Endothelial cell of umbilical vein (primary cell): ENCODE results near the gene NANP. TPM values are rescaled to one million over a fixed set of nuclear protein-coding genes. Genes with fewer than 3 reads are reported as not detected.

ENCODE experiments used
- BruUV-seq: library from RNA; stranded (reverse); fragments of 400-500 nt; replicated peaks from 2 replicates; lab custom pipeline; 2021; lab: Mats Ljungman, UMichigan
- CTCF ChIA-PET: fragments of 300-600, 350-600 bp; sonication (Branson Sonifier 250); formaldehyde crosslinking; loops from one replicate; lab custom pipeline; 2021; ENCODE audit warnings: antibody characterized with exemption, inconsistent platforms; lab: Charles Lee
- POLR2A ChIA-PET: fragments of 300-600, 350-600 bp; sonication (Branson Sonifier 250); formaldehyde crosslinking; loops from one replicate; lab custom pipeline; 2021; ENCODE audit warnings: antibody characterized with exemption, inconsistent platforms; lab: Charles Lee
- DNase-seq: peaks from one replicate; pipeline ENCODE4 v3.0.0-alpha.2; 2011; ENCODE audit warnings: low read depth, low spot score
- FAIRE-seq: peaks from 2 replicates; lab custom pipeline; 2011; peaks lifted over from hg19 to GRCh38; lab: Jason Lieb, UNC
- H2AFZ ChIP-seq: 2 replicates; pipeline ENCODE4 v1.6.0; 2012; ENCODE audit warnings: low read depth, low read length, control low read depth, inconsistent platforms
- H3K27ac ChIP-seq: 2 replicates; pipeline ENCODE4 v1.5.1; 2011; ENCODE audit warnings: low read depth, mild to moderate bottlenecking, control low read depth, low read length, moderate library complexity; ENCODE audit not compliant: insufficient read depth
- H3K27me3 ChIP-seq, 2 experiments: 2 replicates each; pipeline versions ENCODE4 v1.6.0 to v1.6.1; 2011; ENCODE audit warnings: low read length in 2 of 2, mixed read lengths in 1 of 2; ENCODE audit not compliant: control insufficient read depth in 2 of 2, insufficient read depth in 2 of 2
- H3K36me3 ChIP-seq, 2 experiments: 2 replicates in 1 of 2; 3 replicates in 1 of 2; pipeline ENCODE4 v1.5.1; 2011; ENCODE audit warnings: low read length in 2 of 2, mild to moderate bottlenecking in 1 of 2, moderate library complexity in 1 of 2; ENCODE audit not compliant: control insufficient read depth in 2 of 2, insufficient read depth in 2 of 2; ENCODE audit errors: extremely low read depth in 1 of 2
- H3K4me1 ChIP-seq: 3 replicates; pipeline ENCODE4 v1.5.1; 2011; ENCODE audit warnings: mild to moderate bottlenecking, low read length; ENCODE audit not compliant: control insufficient read depth, insufficient read depth; ENCODE audit errors: extremely low read depth
- H3K4me2 ChIP-seq: 2 replicates; pipeline ENCODE4 v1.6.1; 2011; ENCODE audit warnings: low read length, control low read depth, mixed read lengths; ENCODE audit not compliant: insufficient read depth
- H3K4me3 ChIP-seq, 3 experiments: fragments of 200-600 bp in 1 of 3; sonication (generic), shearing (Covaris generic) in 1 of 3; replicated peaks in 1 of 3; 2 replicates each; pipeline ENCODE4 v1.5.1; 2011 to 2016; ENCODE audit warnings: control low read depth in 3 of 3, low read length in 3 of 3, mild to moderate bottlenecking in 2 of 3, inconsistent platforms in 1 of 3, low read depth in 1 of 3, moderate library complexity in 1 of 3; ENCODE audit not compliant: insufficient read depth in 1 of 3
- H3K79me2 ChIP-seq: 2 replicates; pipeline ENCODE4 v1.6.0; 2012; ENCODE audit warnings: low read length, inconsistent platforms; ENCODE audit not compliant: control insufficient read depth, insufficient read depth
- H3K9ac ChIP-seq: replicated peaks from 2 replicates; pipeline ENCODE3; 2011; ENCODE audit warnings: low read length, control low read depth; ENCODE audit not compliant: insufficient read depth; ENCODE audit errors: extremely low read depth
- H3K9me1 ChIP-seq: replicated peaks from 3 replicates; pipeline ENCODE4 v1.6.0; 2011; ENCODE audit warnings: mild to moderate bottlenecking, low read length; ENCODE audit not compliant: control insufficient read depth, insufficient read depth; ENCODE audit errors: extremely low read depth
- H3K9me3 ChIP-seq: replicated peaks from 2 replicates; pipeline ENCODE4 v1.5.1; 2012; ENCODE audit warnings: low read length, inconsistent platforms; ENCODE audit not compliant: control insufficient read depth, insufficient read depth
- H4K20me1 ChIP-seq: replicated peaks from 2 replicates; pipeline ENCODE3; 2011; ENCODE audit warnings: mild to moderate bottlenecking, low read length; ENCODE audit not compliant: control insufficient read depth, insufficient read depth; ENCODE audit errors: extremely low read depth
- CTCF ChIP-seq, 2 donors: IDR thresholded peaks; 1 replicate in 1 of 2; 2 replicates in 1 of 2; pipeline ENCODE4 v1.5.1; 2011; ENCODE audit warnings: low read length in 2 of 2, mild to moderate bottlenecking in 2 of 2, moderate library complexity in 2 of 2, control low read depth in 1 of 2, inconsistent platforms in 1 of 2, low read depth in 1 of 2; ENCODE audit not compliant: insufficient read depth in 1 of 2; ENCODE audit errors: extremely low read depth in 1 of 2
- EZH2 ChIP-seq: IDR thresholded peaks from 2 replicates; pipeline ENCODE4 v1.6.1; 2012; ENCODE audit warnings: borderline replicate concordance, low read depth, mild to moderate bottlenecking, moderate library complexity, low read length, inconsistent platforms; ENCODE audit not compliant: severe bottlenecking
- FOS ChIP-seq: IDR thresholded peaks from 2 replicates; pipeline ENCODE4 v1.6.1; 2011; ENCODE audit warnings: mild to moderate bottlenecking, low read length, moderate library complexity, borderline replicate concordance; ENCODE audit not compliant: insufficient read depth
- GATA2 ChIP-seq: IDR thresholded peaks from 2 replicates; pipeline ENCODE4 v1.7.0; 2011; ENCODE audit warnings: low read depth, mild to moderate bottlenecking, moderate library complexity, mixed read lengths, low read length; ENCODE audit not compliant: insufficient read length, insufficient read depth
- JUN ChIP-seq: IDR thresholded peaks from 2 replicates; pipeline ENCODE4 v1.6.1; 2011; ENCODE audit warnings: borderline replicate concordance, low read depth; ENCODE audit not compliant: insufficient read length, insufficient read depth
- MAX ChIP-seq: IDR thresholded peaks from 2 replicates; pipeline ENCODE4 v1.6.1; 2011; ENCODE audit not compliant: insufficient read depth, insufficient read length
- MYC ChIP-seq: IDR thresholded peaks from one replicate; pipeline ENCODE4 v1.6.1; 2011; ENCODE audit warnings: mild to moderate bottlenecking, low read depth, low read length
- POLR2A ChIP-seq: IDR thresholded peaks from 2 replicates; pipeline ENCODE4 v1.6.1; 2012; ENCODE audit warnings: low read depth, mild to moderate bottlenecking, control low read depth, low read length
- POLR2AphosphoS5 ChIP-seq: IDR thresholded peaks from 2 replicates; pipeline ENCODE4 v1.6.1; 2012; ENCODE audit warnings: low read depth, mild to moderate bottlenecking, control low read depth, low read length, moderate library complexity; ENCODE audit not compliant: insufficient read depth
- dilution Hi-C: fragments of 300-500 bp; cut with MboI; formaldehyde crosslinking; loops from one replicate; pipeline ENCODE4 v1.15.0; 2019; ENCODE audit warnings: low sequenced_read_pairs; ENCODE audit not compliant: extremely low pct_ligation_motif_present
- intact Hi-C: fragments of 100-400 bp; cut with micrococcal nuclease; formaldehyde crosslinking; loops from one replicate; pipeline ENCODE4 v1.10.0; 2022
- polyA plus RNA-seq, 4 experiments: library from polyadenylated mRNA; depleted of rRNA in 3 of 4; stranded (reverse) in 3 of 4; unstranded in 1 of 4; fragments of >200 nt; gene quantifications; 2 replicates each; pipeline versions ENCODE4 v1.2.1 to v1.2.3, GENCODE V29; 2011 to 2012; ENCODE audit warnings: missing spikeins in 1 of 4
- total RNA-seq: library from RNA; stranded (reverse); gene quantifications from 2 replicates; pipeline ENCODE4 v1.2.3, GENCODE V29; 2021

The NANP gene
- total and polyA plus RNA-seq, 2 donors (not counting 3 experiments of a cell fraction or from before 2014, with no cell fraction given): 4.2 to 7.5 TPM

GRCh38 chr20:25669826-25670422 is 46.1 kb upstream of the NANP start:
- no peak overlapping the region for H3K4me3 ChIP-seq
- ChIA-PET POLR2A (no interaction called here), CTCF (no interaction called here)
- DNase-seq (no peak), FAIRE-seq (no peak)
- H3K9ac ChIP-seq: no peak overlapping the region
- H3K36me3 ChIP-seq: peaks cover 7 to 10% of the 10 kb centered on the region in 2 experiments
- no peaks in the 10 kb centered on the region for H3K27me3 ChIP-seq
- no peaks in the 10 kb centered on the region for H3K4me1 ChIP-seq
- no peaks in the 10 kb centered on the region for H4K20me1 ChIP-seq
- intact Hi-C loops: no loop called here
- no peak overlapping the region for H3K27ac ChIP-seq
- TF ChIP-seq CTCF (IDR thresholded peaks at IDR 0.05; ENCODE audit: extremely low read depth in 1 of 2, insufficient read depth in 1 of 2, low read depth in 1 of 2, low read length in 2 of 2): peak in 1 of 2 donors; percentile 11
- no peak for TF ChIP-seq MAX
- no peak for TF ChIP-seq POLR2A
- no peak for TF ChIP-seq GATA2
- no TSS peak for BruUV-seq
- no peaks in the 10 kb centered on the region for H3K9me3 ChIP-seq
- no peaks in the 10 kb centered on the region for H3K9me1 ChIP-seq
- dilution Hi-C loops: no loop called here
- H3K79me2 ChIP-seq: no peaks in the 10 kb centered on the region
- H3K4me2 ChIP-seq: no peak overlapping the region
- H2AFZ ChIP-seq: no peak overlapping the region

GRCh38 chr20:25668446-25668845 is 44.6 kb upstream of the NANP start:
- Histone ChIP-seq H3K4me3 (no peak overlapping the region), H3K4me1 (no peaks in the 10 kb centered on the region), H3K9me1 (no peaks in the 10 kb centered on the region), H3K79me2 (no peaks in the 10 kb centered on the region), H3K27me3 (no peaks in the 10 kb centered on the region), H2AFZ (no peak overlapping the region), H3K9me3 (no peaks in the 10 kb centered on the region), H3K4me2 (no peak overlapping the region), H4K20me1 (no peaks in the 10 kb centered on the region), H3K36me3 (peaks cover 0 to under 1% of the 10 kb centered on the region in 2 experiments), H3K9ac (no peak overlapping the region), H3K27ac (no peak overlapping the region)
- TF ChIP-seq FOS (no peak), JUN (no peak), CTCF (IDR thresholded peaks at IDR 0.05; ENCODE audit: extremely low read depth in 1 of 2, insufficient read depth in 1 of 2, low read depth in 1 of 2, low read length in 2 of 2) (no peak), GATA2 (no peak), EZH2 (no peak), MAX (no peak), MYC (no peak), POLR2A (no peak), POLR2AphosphoS5 (no peak)
- dilution Hi-C loops (no loop called here), intact Hi-C loops (no loop called here)
- POLR2A ChIA-PET: no interaction called here
- BruUV-seq: no TSS peak
- CTCF ChIA-PET: no interaction called here
- FAIRE-seq: no peak
- no peak for DNase-seq
